Fibroblast of pulmonary artery (primary cell): ENCODE measurements around the gene CD52.

Experiments used
- DNase-seq: peaks from one replicate; pipeline ENCODE4 v3.0.0-alpha.2; 2010; ENCODE audit warnings: low read depth
- H3K4me3 ChIP-seq: replicated peaks from 2 replicates; pipeline ENCODE4 v1.5.1; 2011; ENCODE audit warnings: low read depth, mild to moderate bottlenecking, control low read depth, low read length, moderate library complexity
- CTCF ChIP-seq: IDR thresholded peaks from 2 replicates; pipeline ENCODE4 v1.5.1; 2011; ENCODE audit warnings: mild to moderate bottlenecking, control low read depth, low read length, inconsistent platforms; ENCODE audit errors: missing control alignments

Gene CD52

GRCh38 chr1:26317612-26318337 lies at the start of gene CD52:
TSS of gene CD52 (plus strand) at chr1:26317958. CDS start at chr1:26318018, 60 bp downstream.
- H3K4me3 ChIP-seq = no peak within 1 kb of the TSS
- DNase-seq = no peak
- TF ChIP-seq CTCF = no peak

- DNase-seq = no peak
- no peak for TF ChIP-seq CTCF
- H3K4me3 ChIP-seq = no peak overlapping the region
These were observed 49.2 kb upstream of the CD52 start for GRCh38 chr1:26268290-26269197.

- no peak for TF ChIP-seq CTCF
- DNase-seq = no peak
- H3K4me3 ChIP-seq = no peak overlapping the region
These were observed 48.6 kb upstream of the CD52 start for GRCh38 chr1:26269198-26269550.

- peak; percentile 69 for DNase-seq
- H3K4me3 ChIP-seq = no peak overlapping the region
- TF ChIP-seq CTCF = no peak
These were observed 42.8 kb upstream of the CD52 start for GRCh38 chr1:26274801-26275425.

- H3K4me3 ChIP-seq = no peak overlapping the region
- peak; percentile 75 for TF ChIP-seq CTCF
- DNase-seq = peak; percentile 98
These were observed 42.0 kb upstream of the CD52 start for GRCh38 chr1:26275580-26276431.

GRCh38 chr1:26276432-26276838 lies 41.3 kb upstream of the CD52 start:
- H3K4me3 ChIP-seq = no peak overlapping the region
- no peak for DNase-seq
- no peak for TF ChIP-seq CTCF
